GM12891 (cell line): ENCODE results near the gene TTLL6.

Experiments
- PAX5 ChIP-seq: IDR thresholded peaks from 2 replicates; pipeline ENCODE4 v1.6.1; 2011; ENCODE audit warnings: low read length, moderate library complexity, mild to moderate bottlenecking; ENCODE audit not compliant: insufficient read depth, severe bottlenecking
- POLR2A ChIP-seq: IDR thresholded peaks from 2 replicates; pipeline ENCODE4 v1.6.1; 2011; ENCODE audit warnings: low read depth, low read length, control low read depth
- POLR2AphosphoS5 ChIP-seq: IDR thresholded peaks from 2 replicates; pipeline ENCODE4 v1.6.1; 2011; ENCODE audit warnings: low read depth, low read length, control low read depth
- POU2F2 ChIP-seq: IDR thresholded peaks from 2 replicates; pipeline ENCODE4 v1.6.1; 2011; ENCODE audit warnings: low read depth, mild to moderate bottlenecking, control low read depth, low read length, moderate library complexity
- SPI1 ChIP-seq: IDR thresholded peaks from 2 replicates; pipeline ENCODE4 v1.6.1; 2011; ENCODE audit warnings: low read depth, low read length, control low read depth
- TAF1 ChIP-seq: IDR thresholded peaks from 2 replicates; pipeline ENCODE4 v1.6.1; 2011; ENCODE audit warnings: low read depth, low read length, control low read depth

GRCh38 chr17:48734333-48735061, 82.5 kb downstream of the TTLL6 start:
- no peak for TF ChIP-seq POLR2AphosphoS5
- no peak for TF ChIP-seq TAF1
- no peak for TF ChIP-seq POLR2A
- TF ChIP-seq SPI1, result no peak
- no peak for TF ChIP-seq POU2F2
- no peak for TF ChIP-seq PAX5
